NCI-H146 (cell line): Measurements from ENCODE around the gene TOGARAM2.

ENCODE experiments used
- DNase-seq: peaks from one replicate; lab custom pipeline; 2025; lab: John Stamatoyannopoulos, UW

The TOGARAM2 gene

DNA sequence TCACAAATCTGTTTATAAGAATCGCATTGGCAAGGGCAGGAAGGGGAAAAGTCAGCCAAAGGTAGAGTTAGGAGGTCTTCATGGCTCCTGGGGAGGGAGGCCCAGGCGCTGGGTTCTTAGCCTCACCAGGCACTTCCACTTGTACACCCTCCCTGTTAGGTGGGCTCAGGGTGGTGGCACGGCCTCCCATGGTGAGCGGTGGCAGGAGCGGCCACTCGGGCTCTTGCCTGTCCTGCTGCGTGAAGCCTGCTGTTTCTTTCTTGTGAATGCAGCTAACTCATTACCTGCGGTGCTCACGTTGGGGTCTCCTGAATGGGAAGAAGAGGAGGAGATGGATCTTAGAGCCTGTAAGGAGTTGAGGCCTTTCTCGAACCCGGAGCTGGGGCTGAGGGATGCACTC, 40.8 kb downstream of the TOGARAM2 start:
- no peak for DNase-seq

DNA sequence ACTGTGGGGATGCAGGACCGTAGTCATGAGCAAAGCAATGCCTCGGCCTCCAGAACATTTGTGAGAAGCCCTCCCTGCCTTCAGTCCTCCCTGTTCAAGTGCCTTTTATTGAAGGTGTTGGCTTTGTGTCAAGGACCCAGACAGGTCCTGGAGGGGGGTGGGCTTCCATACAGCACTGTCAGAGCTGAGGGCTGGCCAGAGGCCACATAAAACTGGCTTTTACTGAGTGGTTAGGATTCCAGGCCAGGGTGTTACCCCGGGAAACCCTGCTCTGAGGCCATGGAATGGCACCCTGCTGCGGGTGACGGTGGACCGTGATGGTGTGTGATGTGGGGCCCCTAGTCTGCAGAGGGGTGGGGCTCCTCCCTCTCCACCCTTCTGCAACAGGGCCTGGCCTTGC, 41.6 kb downstream of the TOGARAM2 start:
- DNase-seq, result no peak

DNA sequence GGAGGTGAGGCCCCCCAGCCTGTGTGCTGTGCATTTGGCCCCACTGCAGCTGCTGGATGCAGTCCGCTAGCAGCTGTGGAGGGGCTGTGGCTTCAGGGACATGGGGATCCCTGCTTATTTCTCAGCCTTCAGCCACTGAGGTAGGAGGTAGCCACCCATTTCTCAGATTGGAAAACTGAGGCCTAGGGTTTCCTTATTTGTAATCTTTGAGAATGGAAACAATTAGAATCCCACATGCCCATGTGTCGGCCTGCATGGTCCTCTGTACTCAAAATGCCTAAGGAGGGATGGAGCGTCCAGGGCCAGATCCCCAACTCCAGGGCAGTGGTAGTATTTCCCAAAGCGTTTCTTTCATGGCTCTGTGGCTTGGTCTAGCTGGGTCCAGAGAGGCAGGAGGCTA, 42.1 kb downstream of the TOGARAM2 start:
- no peak for DNase-seq

DNA sequence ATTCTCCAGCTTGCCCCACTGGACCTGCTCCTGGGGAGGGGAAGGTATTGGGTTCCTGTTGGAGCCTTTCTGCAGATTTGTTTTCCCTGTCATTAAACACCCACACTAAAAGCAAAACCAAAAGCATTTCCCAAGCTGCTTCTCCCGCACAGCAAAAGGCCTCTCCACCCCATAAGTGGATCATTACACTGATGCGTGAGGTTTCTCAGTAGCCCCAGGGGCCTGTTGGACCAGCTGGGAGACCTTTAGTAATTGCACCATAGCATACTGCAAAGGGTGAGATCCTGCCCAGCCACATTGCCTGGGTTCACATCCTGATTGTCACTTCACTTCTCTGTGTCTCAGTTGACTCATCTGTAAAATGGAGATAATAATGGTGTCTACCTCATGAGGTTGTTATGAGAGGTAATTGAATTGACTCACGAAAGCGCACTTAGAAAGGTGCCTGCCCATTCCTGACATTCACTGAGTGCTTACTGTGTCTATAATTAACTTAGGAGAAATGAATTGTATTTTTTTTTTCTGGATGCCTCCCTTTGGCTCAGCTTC, 43.9 kb downstream of the TOGARAM2 start:
- peak; percentile 77 for DNase-seq

DNA sequence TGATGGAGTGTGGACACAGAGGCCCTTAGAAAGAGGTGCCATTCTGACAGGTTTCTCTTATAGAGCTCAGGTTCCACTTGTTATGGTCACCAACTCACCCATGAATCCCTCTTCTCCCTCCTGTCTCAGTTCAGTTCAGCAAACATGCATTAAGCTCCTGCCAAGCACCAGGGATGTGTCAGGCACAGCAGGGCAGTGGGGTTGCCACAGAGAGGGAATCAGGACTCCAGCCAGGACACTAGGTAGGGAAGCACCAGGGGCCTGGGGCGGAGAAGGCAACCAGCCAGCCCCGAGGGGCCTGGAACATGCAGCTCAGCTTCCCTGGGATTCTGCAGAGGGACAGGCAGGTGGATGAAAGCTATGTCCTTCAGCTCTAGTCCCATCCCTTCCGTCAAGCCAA, 44.6 kb downstream of the TOGARAM2 start:
- peak; percentile 68 for DNase-seq

DNA sequence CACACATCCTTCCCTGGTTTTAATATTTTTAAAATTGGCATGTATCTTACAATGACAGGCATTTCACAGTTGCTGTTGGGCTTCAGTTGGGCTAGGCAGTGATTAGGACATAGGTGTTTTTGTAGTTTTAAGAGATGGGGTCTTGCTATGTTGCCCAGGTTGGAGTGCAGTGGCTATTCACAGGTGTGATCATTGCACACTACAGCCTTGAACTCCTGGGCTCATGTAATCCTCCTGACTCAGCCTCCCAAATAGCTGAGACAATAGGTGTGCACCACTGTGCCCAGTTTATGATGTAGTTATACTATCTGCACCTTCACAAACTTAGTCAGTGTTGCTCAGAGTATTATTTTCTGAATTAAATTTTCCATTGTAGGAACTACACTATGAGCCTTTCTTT, 49.9 kb downstream of the TOGARAM2 start:
- no peak for DNase-seq

DNA sequence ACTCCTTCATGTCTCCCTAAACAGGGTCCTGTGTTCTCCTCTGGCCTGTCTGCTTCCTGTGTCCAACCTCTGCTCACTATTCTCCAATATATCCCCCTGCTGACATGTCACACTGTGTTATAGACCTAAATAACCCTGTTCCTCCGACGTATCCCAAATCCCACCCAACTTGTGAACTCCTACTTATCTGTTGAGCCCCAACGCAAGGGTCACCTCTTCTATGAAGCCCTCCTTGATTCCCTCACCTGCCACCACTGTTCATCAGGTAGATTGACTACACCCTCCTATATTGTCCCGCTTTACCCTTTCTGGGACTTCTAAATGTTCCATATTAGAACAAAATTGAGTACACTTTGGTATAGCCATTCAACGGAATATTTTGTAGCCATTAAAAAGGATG, 51.1 kb downstream of the TOGARAM2 start:
- DNase-seq, result no peak

DNA sequence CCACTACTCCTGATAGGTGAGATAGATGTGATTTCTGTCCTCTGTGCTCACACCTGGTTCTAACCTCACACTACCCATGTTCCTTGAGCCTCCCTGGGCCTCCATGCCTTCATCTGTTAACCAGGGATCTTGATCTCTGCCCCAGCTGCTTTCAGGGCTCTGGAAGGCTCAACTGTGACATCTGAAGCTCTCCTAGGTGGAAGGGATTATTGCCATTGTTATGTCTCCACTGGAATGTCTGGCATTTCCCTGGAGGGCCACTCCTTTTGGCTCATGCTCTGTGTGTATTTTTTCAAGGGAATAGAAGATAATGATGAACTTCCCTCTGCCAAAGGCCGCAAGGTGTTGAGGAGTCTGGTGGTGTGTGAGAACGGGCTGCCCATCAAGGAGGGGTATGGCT, 52.1 kb downstream of the TOGARAM2 start:
- DNase-seq, result no peak

DNA sequence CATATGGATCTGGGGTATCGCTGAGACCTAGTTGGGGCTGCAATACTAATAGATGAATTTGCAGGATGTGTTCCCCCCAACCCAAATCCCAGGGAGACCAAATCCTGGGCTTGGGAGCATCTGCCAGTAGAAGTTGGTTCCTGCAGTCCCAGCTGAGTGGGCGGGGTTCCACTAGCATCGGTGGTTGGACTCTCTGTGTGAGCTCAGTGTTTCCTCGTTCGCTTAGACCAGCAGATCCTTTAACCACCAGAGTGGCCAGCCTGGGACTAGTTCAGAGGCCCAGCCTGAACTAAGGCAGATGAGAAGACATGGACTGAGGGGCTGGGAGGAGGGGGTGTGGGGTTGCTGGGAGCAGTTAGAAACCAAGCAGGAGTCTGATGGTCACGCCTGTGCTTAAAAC, 52.6 kb downstream of the TOGARAM2 start:
- DNase-seq, result no peak

DNA sequence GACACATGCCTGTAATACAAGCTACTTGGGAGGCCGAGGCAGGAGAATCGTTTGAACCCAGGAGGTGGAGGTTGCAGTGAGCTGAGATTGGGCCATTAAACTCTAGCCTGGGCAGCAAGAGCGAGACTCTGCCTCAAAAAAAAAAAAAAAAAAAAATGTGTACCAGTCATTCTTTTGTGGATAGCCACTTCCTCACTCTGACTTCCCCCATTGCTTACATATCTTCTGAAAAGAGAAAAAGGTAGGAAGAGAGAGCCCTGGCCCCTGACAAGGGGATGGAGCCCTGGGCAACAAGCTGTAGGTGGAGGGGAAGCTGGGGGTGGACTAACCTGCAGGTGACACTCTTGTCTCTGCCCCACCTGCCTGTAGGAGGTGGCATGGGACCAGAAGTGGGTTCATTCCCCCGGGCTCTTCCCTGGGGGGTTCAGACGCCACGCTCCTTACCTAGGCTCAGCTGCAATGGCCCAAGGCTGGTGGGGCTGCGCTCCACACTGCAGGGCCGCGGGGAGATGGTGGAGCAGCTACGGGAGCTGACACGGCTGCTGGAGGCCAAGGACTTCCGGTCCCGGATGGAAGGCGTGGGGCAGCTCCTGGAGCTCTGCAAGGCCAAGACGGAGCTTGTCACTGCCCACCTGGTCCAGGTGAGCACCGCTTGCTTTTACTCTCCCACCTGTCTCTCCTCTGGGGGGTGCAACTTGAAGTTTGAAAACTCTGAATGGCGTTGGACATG, 54.1 kb downstream of the TOGARAM2 start:
- no peak for DNase-seq

DNA sequence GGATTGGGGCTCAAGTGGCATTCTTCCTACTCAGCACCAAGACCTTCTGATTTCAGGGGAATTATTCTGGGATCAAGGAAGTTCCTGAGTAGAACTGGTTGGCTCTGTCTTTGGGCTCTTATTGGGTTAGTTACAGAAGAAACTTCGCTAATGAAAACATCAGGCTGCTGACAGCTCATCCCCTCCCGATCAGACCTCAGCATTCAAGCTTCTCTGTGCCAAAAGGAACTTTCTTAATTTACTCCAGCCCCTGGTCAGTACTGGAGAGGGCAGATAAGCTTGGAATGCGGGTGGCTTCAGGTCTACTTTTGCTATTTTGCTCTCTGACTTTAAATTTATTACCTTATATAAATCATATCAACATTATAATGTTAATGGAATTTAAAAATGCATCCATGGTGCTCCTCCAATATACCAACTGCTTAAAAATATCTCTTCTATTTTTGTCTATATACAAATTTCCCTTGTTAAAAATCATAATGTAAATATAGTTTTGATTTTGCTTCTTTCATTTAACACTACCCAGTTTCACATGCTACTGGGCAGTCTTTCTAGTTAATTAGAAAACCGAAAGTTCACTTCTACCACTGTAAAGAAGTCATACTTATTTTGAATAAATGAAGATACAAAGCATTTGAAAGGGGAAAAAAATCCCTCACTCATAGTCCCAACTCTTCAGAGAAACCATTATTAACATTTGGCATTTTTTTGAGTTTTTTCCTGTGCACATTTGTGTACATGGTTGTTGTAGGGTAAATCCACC, 58.8 kb downstream of the TOGARAM2 start:
- no peak for DNase-seq

DNA sequence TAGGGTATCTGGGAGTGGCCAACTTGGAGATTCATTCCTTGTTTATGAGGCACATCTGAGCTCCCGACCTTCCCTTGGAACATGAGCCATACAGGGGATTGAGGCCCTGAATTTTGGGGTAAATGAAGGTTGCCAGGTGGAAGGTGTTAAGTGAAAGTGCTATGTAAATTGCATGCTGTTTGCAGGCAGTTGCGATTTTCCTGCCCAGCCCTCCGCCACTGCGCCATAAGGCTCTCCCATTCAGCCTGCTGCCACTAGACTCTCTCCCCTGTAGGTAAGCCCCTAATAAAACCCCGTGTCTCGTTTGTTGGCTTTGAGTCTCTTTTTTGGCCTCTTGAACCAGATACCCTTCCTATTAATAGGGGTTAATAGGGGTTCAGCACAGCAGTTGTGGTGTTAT, 59.5 kb downstream of the TOGARAM2 start:
- DNase-seq, result no peak

DNA sequence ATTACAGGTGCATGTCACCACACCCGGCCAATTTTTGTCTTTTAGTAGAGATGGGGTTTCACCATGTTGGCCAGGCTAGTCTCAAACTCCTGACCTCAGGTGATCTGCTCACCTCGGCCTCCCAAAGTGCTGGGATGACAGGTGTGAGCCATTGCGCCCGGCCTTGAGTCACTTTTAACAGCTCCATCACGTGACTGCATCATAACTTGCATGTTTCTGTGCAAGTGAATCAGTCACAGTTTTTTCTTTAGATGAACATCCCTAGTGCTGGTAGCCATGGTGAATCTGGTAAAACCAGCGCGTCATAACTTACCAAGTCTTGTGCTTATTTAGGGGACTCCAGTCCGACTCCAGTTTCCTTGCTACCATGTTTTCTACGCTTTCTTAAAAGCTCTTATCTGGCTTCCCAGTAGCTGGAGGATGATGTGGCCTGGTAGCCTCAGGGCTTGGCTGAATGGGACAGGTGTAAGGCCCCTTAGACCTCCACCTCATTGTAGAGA, 60.1 kb downstream of the TOGARAM2 start:
- no peak for DNase-seq

DNA sequence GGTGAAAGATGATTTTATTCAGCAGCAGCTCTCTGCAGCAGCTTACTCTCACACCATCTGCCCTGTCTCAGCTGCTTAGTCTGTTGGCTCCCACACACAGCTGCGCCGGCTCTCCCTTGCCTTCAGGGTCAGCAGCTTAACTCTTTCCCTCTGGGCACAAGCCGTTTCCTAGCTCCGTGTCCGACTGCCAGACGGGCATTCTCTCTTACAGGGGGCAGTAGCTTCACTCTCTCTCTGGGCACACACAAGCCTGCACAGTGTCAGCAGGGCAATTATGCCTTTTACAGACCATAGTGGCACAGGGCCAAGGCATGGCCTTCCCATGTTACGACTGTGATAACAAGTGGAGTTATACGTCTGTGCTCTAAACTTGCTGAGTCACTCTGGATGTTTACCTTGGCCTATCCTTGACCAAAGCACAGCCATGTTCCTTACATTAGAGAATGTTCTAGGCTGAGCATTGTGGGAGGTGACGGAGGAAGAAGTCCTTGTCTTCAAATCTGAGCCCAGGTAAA, 61.5 kb downstream of the TOGARAM2 start:
- DNase-seq, result peak; percentile 78

DNA sequence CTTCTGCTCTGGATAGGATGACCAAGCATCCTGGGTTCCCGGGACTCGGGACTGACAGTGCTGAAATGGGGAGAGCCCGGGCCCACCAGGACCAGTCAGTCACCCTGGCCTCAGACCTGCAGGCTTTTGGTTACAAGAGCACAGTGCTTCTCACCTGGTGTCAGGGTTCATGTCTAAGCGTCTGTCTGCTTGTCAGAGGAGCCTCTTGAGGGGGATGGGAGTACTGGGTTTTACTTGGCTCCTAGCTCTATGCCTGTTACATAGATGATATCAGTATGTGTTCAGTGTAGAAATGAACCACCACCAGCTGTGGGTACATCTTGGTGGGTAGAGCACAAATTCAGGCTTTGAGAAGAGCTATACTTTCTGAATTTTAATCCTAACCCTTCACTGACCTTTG, 63.4 kb downstream of the TOGARAM2 start:
- DNase-seq, result no peak

DNA sequence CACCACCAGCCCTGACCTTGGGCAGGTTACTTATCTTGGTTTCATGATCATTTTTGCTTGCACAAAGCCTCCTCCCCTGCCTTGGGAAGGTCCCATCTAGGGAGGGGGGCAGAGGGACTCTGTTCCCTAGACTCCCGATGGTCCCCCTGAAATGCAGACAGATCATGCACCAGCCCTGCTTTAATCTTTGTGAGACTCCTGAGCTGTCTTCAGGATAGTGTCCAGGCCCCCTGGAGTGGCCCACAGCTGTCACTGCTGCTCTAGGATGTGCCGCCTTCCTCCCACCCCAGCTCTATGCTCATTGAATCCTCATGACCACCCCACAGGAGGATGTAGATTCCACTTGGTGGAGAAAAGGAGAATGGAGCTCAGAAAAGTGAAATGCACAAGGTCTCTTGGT, 65.2 kb downstream of the TOGARAM2 start:
- no peak for DNase-seq

DNA sequence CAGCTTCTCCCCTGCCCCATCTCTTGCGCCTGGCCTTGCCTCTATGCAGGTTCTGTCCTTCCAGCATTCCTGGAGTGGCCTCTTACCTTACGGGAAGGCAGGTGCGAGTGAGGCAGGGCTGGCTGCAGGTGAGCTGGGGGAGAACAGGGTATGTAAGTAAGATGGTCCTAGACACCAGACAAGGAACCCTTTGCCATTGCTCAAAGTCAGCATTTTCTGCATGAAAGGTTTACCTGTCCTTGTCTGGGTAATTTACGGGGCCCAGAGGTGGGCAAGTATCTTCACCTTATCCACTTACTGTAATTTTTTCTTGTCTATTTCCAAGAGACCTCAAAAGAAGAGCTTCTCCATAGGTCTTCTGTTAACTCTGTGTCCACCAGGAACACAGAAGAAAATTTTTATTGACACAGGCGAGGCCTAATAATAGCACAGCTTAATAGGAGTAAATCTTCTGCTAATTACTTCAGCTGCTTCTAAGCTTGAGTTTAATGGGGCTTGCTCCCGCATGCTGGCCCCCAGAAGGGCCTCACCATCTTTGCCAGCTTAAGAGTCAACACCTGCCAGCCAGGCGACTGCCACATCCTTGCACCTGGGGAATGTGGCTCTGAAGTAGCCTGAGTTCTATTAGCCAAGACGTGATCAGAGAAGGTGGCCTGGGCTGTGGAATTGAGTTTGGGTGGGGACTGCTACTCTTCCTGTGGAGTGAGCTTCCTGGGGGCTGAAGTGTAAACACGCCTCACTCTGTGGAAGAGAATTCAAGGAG, 66.2 kb downstream of the TOGARAM2 start:
- DNase-seq, result peak; percentile 43

DNA sequence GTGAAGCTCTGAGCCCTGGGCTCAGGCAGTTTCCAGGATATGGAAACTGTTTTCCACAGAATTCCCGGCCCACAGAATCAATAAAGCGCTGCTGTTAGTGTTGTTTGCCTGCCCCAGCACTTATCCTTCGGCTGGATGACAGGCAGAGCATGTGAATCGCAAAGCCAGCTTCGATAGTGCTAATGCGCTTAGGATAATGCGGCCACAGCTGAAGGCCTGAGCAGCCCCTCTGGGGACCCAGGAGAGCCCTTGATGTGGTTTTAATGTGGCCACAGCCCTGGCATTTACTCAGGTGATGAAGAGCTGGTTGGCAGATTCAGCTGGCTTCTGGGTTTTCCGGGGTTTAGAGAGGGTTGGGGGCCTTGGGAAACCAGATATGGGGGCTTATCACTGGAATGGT, 69.5 kb downstream of the TOGARAM2 start:
- DNase-seq, result no peak

DNA sequence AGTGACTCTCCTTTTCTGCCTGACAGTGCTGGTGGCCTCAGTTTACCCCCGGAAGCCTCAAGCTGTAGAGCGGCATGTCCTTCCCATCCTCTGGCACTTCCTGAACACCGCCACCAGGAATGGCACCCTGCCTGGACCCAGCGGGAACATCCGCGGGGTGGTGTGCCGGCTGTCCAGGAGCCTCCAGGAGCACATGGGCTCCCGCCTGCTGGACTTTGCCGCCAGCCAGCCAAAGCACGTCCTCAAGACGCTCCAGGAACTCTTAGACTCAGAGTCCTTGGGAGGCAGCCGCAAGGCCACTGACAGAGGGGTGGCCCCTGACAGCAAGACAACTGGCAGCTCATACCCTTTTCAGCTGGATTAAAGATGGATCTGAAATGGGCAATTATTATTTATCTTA, 70.6 kb downstream of the TOGARAM2 start:
- no peak for DNase-seq

DNA sequence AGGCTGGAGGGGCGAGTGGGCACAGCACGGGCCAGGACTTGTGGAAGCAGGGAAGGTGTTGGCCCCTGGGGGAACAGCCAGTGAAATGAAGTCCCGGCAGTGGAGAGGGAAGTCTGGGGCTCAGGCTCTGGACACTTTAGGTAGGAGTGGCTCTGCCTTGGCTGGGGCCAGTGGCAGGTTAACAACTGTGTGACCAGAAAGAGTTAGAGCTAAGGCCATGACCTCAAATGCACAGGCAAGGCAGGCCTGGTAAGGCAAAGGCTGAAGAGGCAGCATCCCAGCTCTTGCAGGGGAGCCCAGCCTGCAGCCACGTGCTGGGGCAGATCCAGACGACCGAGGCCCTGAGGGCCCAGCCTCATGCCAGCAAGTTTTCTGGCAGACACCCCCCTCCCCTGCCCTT, 71.7 kb downstream of the TOGARAM2 start:
- DNase-seq, result no peak

DNA sequence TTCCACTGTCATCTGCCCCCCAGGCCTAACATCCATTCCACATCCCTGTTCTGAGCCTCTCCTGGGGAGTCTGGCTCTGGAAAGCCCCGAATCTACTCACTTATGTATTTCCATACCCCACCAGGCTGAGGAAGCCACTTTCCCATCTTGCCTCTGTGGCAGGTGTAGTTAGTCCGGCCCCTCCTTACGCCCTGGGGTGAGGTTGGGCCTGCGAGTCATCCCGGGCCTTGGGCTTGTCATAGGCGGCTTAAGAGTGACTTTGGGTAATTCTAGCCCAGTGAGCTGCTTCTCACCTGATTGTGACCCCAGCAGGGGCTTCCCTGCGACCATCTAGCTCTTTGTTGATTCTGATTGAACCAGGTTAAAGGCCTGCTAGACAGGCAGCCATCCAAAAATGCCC, 72.1 kb downstream of the TOGARAM2 start:
- DNase-seq, result no peak

DNA sequence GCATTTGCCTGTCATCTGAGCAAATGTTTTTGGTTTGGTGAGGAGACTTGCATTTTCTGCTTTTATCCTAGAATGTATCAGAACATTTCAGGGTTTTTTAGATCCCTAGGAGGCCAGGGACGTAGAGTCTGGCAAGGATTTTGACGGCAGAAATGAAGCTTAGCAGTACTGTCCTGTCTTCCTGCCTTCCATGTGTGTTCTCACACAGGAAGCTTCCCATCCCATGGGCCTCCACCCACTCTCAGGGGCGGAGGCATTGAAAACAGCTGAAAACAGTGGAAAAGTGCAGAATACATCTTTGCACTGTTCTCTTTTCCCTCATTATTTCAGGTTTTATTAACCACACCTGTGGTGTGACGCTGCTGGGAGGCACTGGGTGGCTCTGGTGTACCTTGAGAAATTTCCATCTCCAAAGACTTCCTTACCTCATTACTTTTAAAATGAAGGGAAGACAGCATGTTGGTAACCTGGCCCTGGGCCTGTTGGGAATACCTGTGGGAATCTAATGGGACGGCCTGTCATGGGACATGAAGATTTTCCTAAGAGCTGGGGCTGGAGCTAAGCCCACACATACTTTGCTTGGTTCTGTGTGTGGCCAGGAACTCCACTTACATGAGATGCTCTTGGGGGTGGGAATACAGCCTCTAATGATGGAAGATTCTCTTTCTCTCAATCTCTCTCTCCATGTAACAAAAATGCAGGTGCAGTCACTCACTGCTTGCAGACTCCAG, 72.7 kb downstream of the TOGARAM2 start:
- no peak for DNase-seq
